Left cardiac atrium (tissue), 4 donors: ENCODE data around the gene ELP2. TPM values are rescaled to one million over a fixed set of nuclear protein-coding genes. Genes with fewer than 3 reads are reported as not detected.

ENCODE experiments used
- ATAC-seq, 2 donors: fragments of 200-7000 bp; cut with Tn5 transposase; one replicate each; pipeline ENCODE4 v1.9.1; 2020; ENCODE audit warnings: mild to moderate bottlenecking in 2 of 2, moderate library complexity in 2 of 2
- DNase-seq: peaks from one replicate; pipeline ENCODE4 v3.0.0-alpha.2; 2020
- intact Hi-C, 2 donors: fragments of 100-400 bp; cut with DNase I; formaldehyde crosslinking; loops; one replicate each; pipeline versions ENCODE4 v1.14.1 to v1.15.1; 2022 to 2023
- total RNA-seq, 2 donors: library from RNA; stranded (reverse); fragmentation: NEBNext Ultra II Directional; extraction: Animal tissue kit (Norgen Biotek cat#: 25700); gene quantifications; one replicate each; pipeline ENCODE4 v1.2.1, GENCODE V29; 2021
- donor health status: DM: no; HTN: yes; CAD: no.
- donor health status: DM: no; HTN: yes; CAD: no; lungs with severe emphysema.
- donor health status: DM: yes; HTN: yes; CAD: no.
- donor health status: Dilated cardiomyopathy.

ELP2 gene
- total RNA-seq, 2 donors from 2014 or later = 41.4 to 55.7 TPM

DNA sequence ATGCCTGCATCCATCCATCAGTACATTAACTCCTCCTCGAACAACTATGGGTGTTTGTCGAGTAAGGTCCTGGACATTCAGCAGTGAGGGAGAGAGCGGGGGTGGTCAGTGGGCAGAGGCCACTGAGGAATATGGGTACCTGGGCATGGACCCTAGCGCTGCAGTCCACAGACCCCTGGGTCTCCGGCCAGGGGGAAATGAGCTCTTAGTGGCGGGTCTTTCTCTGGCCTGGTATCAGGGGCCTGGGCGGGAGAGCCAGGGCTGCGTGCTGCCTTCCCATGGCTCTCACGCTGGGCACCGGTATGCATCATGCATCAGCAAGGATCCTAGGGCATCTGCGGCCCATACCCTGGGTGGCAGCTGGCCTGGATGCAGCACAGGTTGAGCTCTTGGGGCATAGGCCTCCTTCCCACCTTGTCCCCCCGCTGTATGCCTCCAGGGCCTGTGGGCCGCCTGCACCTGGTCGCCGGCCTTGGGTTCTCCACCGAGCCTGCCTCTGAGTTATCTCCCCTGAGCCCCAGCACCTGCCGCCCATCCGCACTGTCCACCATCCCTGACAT is 56.3 kb downstream of the ELP2 start:
- DNase-seq (no peak), ATAC-seq (no peak)
- intact Hi-C loops = loop anchor here in 1 of 2 donors (5.0 kb wide), 1 partner anchor 106 kb away; no protein-coding TSS in a partner anchor

DNA sequence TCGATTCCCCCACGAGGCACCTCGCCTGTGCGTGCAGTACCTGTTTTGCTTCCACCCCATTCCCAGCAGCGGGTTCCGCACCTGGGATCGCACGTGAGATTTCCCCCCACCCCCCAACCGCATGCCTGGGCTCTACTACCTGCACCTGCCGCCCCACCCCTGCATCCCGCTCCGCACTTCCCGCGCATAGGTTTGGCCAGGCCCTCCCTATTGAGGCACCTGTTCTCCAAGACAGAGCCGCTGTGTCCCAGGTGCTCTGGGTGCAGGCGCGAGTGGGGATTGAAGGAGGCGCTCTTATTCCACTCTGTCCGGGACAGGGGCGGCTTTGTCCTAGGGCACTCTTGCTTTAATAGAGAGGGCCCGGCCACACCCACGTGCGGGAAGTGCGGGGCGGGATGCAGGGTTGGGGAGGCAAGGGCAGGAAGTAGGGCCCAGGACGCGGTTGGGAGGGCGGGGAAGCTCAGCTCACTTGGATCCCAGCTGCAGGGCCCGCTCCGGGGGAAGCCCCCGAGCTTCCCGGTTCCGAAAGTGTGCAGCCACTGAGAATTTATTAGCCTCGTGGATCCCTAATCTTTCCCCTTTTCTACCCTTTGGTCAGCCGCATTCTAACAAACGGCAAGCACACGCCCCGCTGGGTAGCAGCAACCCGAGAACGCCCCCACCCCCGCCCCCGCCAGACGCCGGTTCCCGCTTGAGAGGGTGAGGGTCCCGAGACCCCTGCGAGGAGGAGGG is 56.9 kb downstream of the ELP2 start:
- ATAC-seq = peak; percentile 42 to 59
- intact Hi-C loops = loop anchor here in 1 of 2 donors (5.0 kb wide), 1 partner anchor 106 kb away; no protein-coding TSS in a partner anchor
- peak; percentile 48 for DNase-seq

DNA sequence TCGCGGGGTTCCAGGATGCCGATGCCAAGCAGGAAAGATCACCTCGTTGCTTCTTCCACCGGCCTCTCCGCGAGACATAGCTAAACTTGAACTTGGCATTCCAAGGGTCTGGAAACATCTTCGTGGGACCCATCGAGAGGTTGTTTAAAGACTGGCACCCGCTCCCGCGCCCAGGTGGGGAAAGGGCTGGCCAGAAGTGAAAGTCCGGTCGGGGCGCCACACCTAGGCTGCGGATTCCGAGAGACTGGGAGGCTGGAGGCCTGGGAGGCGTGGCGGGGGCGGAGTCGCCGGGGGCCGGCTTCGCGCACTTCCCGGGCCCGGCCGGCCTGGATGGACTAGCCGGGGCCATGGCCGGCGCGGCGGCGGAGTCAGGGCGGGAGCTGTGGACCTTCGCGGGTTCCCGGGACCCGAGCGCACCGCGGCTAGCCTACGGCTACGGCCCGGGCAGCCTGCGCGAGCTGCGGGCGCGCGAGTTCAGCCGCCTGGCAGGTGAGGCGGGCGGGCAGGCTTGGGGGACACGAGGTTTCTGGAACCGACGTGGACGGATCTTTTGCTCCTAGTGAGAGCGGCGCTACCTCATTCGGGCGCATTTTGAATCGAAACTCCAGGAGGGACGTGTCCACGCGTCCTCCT is 57.6 kb downstream of the ELP2 start, which contains the start of gene MOCOS:
TSS of gene MOCOS (plus strand) at position 305 of the 633 bp plus-strand sequence. CDS start at position 348, 43 bp downstream.
- intact Hi-C loops = loop anchor here in 1 of 2 donors (5.0 kb wide), 1 partner anchor 105 kb away; no protein-coding TSS in a partner anchor
- DNase-seq (peak; percentile 82), ATAC-seq (peak; percentile 95 to 98)

DNA sequence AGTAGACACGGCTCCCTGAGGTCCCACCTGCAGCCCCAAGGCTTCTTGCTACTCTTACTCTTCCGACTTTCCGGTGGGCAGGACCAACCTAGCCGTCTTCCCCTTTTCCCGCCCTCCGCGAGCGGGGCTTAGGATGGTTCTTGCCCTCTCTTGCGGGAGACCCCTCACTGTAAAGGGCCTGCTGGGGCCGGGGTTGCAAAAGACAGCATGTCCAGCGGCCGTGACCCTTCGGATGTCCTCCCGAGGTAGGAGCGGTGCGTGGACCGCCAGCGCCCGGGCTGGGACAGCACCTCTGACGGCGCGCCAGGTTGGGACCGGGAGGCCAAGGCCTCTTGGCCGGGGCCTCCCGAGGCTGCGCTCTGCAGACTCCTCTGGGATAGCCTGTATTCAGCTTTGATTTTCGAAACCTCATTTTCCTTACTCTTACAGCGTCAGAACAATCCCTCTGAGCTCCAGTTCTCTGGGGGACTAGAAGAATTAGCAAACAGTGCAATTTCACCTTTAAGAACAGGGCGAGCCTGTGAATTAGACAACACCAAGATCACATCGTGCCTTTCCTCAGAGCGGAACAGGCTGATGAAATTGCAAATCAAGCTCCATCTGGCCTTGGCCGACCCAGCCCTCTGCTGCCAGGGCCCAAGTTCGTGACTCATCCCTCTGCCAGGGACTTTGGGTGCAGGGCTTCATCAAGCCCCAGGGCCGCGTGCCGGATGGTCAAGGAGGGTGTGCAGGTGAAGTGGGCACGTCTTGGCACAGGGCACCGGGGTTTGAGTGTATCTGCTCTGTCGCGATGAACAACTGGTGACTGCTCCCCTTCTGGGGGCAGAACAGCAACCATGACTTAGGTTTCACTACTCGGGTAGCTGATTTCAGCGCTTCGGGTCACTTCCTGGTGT is 58.4 kb downstream of the ELP2 start:
- DNase-seq = no peak
- intact Hi-C loops = loop anchor here in 1 of 2 donors (5.0 kb wide), 1 partner anchor 104 kb away; no protein-coding TSS in a partner anchor
- ATAC-seq = peak; percentile 16 to 24

DNA sequence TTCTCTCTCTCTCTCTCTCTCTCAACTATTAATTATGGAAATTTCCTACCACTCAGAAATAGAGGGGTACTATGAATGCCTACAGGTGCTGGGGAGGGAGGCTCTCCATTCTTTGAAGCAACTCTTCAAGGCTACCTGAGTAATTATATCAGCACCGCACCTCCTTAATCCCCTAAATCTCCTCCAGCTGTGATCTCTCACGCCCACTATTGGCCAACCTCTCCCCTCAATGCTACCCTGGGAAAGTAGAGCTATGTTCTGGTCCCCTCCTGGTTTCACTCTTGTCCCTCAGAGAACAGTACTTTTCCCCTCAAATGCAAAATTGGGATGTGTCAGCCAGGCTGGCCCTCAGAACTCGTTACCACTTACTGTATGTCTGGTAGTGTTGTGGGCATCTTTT is 59.2 kb downstream of the ELP2 start:
- intact Hi-C loops = loop anchor here in 1 of 2 donors (5.0 kb wide), 1 partner anchor 103 kb away; no protein-coding TSS in a partner anchor
- no peak for ATAC-seq
- DNase-seq = no peak

DNA sequence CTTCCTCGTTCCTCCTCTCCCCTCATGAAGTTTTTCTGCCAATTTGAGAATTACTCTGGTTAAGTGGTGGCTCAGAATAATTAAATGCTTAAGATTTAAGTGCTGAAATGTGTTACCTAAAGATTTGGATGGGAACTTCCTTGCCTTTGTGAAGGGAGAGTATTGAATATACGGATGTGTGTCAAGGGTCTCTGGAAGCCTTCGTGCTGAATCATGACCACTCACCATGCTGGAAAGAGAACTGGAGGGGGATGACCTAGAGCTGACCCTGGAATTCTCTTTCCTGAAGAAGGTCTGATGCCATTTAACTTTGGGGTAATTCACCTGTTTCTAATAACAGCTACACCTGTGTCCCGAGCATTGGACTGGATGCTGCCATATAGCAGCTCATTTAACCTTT is 59.8 kb downstream of the ELP2 start:
- intact Hi-C loops = loop anchor here in 1 of 2 donors (5.0 kb wide), 1 partner anchor 103 kb away; no protein-coding TSS in a partner anchor

DNA sequence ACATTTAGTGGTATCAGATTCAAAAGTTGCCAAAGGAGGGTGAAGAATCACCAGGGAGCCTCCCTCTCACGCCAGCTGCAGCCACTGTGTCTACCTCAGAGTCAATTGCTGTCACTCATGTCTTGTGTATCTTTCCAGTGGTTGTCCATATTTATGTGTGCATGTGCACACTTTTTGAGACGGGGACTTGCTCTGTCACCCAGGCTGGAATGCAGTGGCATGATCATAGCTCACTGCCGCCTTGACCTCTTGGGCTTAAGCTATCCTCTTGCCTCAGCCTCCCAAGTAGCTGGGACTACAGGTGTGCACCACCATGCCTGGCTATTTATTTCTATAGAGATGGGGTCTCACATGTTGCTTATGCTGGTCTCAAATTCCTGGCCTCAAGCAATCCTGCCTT is 61.6 kb downstream of the ELP2 start:
- ATAC-seq (no peak), DNase-seq (no peak)
- intact Hi-C loops = no loop called here

More for the DNA sequence above, 59.8 kb downstream of the ELP2 start:
- DNase-seq = no peak
- no peak for ATAC-seq

DNA sequence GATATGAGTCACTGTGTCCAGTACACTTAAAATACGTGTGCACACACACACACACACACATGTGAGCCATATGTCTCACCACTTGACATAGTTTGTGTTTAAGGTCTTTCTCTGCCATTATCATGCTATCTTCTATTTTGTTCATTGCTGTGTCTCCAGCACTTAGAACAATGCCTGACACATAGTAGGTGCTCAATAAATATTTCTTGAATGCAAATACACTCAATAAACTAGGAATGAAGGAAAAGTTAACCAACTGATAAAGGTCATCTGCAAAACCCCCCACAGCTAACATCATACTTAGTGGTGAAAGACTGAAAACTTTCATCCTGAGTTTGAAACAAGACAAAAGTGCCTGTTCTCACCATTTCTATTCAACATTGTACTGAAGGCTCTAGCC is 62.0 kb downstream of the ELP2 start:
- no peak for DNase-seq
- ATAC-seq = no peak
- intact Hi-C loops = no loop called here

DNA sequence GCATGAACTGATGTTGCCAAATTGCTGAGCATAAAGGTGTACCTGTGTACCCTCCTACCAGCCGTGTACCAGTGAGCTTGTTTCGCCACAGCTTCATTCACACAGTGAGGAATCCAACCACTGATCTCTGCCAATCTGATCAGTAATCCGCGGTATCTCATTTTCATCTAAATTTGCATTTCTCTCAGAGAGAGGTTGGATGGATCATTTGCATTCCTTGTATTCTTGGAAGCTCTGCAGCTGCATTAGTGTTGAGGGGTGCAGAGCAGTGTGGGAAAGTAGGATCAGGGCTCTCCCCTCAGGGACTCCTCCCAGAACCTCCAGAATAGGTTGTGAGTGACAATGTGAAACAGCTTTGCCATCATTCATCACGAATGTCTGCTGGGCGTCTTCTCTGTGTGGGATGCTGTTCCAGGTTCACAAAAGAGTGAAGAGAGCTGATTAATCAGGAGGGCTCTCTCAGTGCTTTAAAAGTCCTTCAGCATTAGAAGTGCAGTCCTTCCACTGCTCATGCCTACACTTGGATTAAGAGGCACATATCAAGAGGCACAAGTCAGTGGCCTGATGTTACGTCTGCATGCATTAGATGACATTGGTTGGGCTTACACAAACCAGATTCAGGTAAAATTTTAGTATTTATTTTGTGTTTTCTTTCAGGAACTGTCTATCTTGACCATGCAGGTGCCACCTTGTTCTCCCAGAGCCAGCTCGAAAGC is 65.1 kb downstream of the ELP2 start:
- intact Hi-C loops = no loop called here
- DNase-seq = no peak
- ATAC-seq = no peak

DNA sequence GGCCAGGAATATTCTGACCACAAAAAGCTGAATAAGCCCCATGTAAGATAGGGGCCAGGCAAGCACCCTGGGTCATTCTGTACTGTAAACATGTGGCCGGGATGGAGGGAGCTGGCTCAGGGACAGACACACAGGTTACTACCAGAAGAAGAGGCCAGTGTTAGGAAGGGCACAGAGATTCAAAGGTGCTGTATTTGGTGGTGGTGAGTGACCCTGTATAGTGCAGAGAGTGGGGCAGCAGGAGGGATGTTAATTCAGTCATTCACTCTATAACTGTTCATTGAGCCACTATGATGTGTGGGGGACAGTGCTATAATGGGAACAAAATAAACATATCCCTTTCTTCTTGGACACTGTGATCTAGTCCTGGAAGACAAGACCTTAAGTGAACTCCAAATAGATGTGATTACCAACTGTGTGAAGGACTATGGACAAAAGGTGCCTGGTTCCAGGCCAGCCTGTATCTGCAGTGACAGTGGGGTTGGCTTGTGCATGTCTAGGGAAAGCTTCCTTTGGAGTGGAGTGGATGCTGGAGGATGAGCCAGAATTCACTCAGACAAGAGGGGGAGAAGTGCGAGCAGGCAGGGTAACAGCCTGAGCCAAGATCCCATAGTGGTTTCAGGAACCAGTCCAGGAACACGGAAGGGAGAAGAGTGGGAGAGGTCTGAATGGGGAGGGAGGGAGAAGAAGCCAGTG is 65.9 kb downstream of the ELP2 start:
- intact Hi-C loops = no loop called here
- DNase-seq (no peak), ATAC-seq (peak; percentile 70 to 78)

DNA sequence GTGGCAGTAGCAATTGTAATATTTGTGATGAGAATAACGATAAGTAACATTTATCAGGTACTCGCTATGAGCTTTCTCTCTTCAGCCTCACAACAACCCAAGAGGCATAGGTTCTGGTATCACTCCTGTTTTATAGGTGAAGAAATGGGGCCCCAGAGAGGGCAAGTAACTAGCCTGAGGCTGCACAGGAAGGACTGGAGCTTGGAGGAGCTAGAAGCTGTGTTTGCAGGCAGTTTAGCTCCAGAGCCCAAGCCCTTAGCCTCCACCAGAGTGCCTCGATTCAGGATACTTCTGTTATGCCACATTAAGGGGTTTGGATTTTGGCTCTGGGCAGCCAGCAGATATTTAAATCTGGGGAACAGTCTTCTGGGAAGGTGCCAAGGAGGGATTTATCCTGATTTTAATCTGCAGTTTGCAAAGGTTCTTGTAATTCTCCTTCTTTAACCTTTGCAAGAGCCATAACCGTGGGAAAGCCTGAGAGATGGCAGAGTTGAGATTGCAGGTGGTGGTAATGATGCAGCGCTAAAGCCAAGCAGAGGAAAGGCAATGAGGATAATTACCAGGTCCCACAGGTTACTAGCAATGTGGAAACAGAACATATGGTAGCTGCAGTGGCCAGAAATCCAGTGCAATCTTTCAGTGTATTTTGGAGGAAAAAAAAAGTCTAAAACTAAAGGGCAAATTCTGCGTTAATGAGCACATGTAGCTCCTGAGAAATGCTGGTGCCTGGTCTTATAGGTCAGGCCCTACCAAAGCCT is 66.7 kb downstream of the ELP2 start:
- ATAC-seq = no peak
- intact Hi-C loops = no loop called here
- DNase-seq = no peak

DNA sequence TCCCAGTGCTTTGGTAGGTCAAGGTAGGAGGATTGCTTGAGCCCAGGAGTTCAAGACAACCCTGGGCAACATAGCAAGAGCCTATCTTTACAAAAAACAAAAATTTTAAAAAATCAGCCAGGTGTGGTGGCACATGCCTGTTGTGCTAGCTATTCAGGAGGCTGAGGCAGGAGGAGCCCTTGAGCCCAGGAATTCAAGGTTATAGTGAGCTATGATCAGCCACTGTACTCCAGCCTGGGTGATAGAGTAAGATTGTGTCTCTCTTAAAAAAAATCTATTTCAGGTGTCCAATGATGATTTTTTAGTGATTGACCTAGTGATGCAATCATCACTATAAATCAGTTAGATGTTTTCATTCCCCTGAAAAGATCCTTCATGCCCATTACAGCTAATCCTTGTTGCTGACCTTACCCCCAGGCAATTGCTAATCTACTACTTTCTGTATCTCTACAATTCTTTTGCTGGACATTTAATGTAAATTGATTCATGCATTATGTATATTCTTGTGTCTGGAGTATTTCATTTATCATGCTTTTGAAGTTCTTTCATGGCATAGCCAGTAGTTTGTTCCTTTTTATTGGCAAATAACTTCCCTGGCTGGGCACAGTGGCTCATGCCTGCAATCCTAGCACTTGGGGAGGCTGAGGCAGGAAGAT is 67.9 kb downstream of the ELP2 start:
- no peak for DNase-seq
- no peak for ATAC-seq
- intact Hi-C loops = no loop called here

DNA sequence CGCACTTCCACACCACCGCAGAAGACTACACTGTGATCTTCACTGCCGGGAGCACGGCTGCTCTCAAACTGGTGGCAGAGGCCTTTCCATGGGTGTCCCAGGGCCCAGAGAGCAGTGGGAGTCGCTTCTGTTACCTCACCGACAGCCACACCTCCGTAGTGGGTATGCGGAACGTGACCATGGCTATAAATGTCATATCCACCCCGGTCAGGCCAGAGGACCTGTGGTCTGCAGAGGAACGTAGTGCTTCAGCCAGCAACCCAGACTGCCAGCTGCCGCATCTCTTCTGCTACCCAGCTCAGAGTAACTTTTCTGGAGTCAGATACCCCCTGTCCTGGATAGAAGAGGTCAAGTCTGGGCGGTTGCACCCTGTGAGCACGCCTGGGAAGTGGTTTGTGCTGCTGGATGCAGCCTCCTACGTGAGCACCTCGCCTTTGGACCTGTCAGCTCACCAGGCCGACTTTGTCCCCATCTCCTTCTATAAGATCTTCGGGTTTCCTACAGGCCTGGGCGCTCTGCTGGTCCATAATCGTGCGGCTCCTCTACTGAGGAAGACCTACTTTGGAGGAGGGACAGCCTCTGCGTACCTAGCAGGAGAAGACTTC is 70.1 kb downstream of the ELP2 start:
- ATAC-seq (no peak), DNase-seq (no peak)
- intact Hi-C loops = loop anchor here in 1 of 2 donors (10.0 kb wide), 1 partner anchor 75 kb away; no protein-coding TSS in a partner anchor

DNA sequence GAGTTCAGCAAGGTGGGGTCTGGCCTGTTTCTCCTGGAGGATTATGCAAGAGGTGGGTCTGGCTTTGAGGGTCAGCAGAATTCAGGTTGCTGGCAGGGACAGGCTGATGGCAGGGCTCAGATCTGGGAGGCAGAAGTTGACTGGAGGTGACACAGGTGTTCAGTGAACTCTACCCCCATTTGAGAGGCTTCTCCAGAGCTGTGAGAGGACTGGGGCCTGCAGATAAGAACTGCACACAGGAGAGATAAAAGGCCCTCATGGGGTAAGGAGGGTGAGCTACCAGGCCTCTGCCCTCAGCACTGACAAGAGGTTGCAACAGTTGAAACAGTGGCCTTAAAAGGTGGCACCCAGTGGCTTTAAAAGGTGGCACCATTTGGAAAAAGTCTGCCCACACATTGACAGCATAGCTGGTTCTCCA is 70.7 kb downstream of the ELP2 start:
- intact Hi-C loops = loop anchor here in 1 of 2 donors (10.0 kb wide), 1 partner anchor 74 kb away; no protein-coding TSS in a partner anchor
- ATAC-seq = no peak
- DNase-seq = no peak

DNA sequence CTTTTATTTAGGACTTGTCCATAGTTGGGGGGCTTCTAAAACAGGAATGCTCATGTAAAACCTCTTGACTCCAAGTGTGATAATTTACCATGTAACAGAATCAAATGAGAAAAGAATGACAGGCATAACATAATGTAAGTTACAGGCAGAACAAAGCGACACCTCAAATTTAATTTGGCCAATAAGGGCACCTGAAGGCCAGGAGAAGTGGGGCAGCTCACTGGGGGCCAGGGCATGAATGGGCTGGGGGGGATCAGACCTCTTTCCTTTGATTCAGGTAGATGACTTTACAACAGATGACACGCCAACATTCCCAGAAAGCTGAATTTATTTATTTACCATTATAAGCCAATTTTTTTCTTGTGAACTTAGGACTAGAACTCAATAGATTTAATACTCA is 72.1 kb downstream of the ELP2 start:
- intact Hi-C loops = loop anchor here in 1 of 2 donors (10.0 kb wide), 1 partner anchor 73 kb away; no protein-coding TSS in a partner anchor
- DNase-seq (no peak), ATAC-seq (no peak)
